Astrocyte (in vitro differentiated cells and primary cell): ENCODE data around the gene ZBTB46. TPM values are rescaled to one million over a fixed set of nuclear protein-coding genes. Genes with fewer than 3 reads are reported as not detected.

ENCODE experiments used
- DNase-seq: peaks from one replicate; pipeline ENCODE4 v3.0.0-alpha.2; 2010; ENCODE audit warnings: low read depth
- FAIRE-seq: peaks from 2 replicates; lab custom pipeline; 2011; peaks lifted over from hg19 to GRCh38; lab: Jason Lieb, UNC
- H2AFZ ChIP-seq: 2 replicates; pipeline ENCODE4 v1.6.0; 2012; ENCODE audit warnings: low read depth, low read length, inconsistent platforms
- H3K27ac ChIP-seq: 2 replicates; pipeline ENCODE4 v1.5.1; 2011; ENCODE audit warnings: low read depth, low read length, inconsistent platforms
- H3K27me3 ChIP-seq: 2 replicates; pipeline ENCODE4 v1.6.0; 2011; ENCODE audit warnings: low read length, inconsistent platforms; ENCODE audit not compliant: insufficient read depth
- H3K36me3 ChIP-seq: 2 replicates; pipeline ENCODE4 v1.5.1; 2011; ENCODE audit warnings: low read length, inconsistent platforms; ENCODE audit not compliant: insufficient read depth
- H3K4me1 ChIP-seq: 2 replicates; pipeline ENCODE4 v1.5.1; 2011; ENCODE audit warnings: low read length, inconsistent platforms; ENCODE audit not compliant: insufficient read depth
- H3K4me2 ChIP-seq: 2 replicates; pipeline ENCODE4 v1.6.0; 2012; ENCODE audit warnings: low read length, inconsistent platforms
- H3K4me3 ChIP-seq: 2 replicates; pipeline ENCODE4 v1.5.1; 2011; ENCODE audit warnings: low read depth, mild to moderate bottlenecking, low read length, inconsistent platforms; ENCODE audit not compliant: insufficient read depth
- H3K79me2 ChIP-seq: 2 replicates; pipeline ENCODE4 v1.6.0; 2012; ENCODE audit warnings: mild to moderate bottlenecking, low read length, inconsistent platforms; ENCODE audit not compliant: insufficient read depth
- H3K9ac ChIP-seq: 2 replicates; pipeline ENCODE4 v1.6.0; 2012; ENCODE audit warnings: mild to moderate bottlenecking, low read length, inconsistent platforms
- H3K9me3 ChIP-seq: 2 replicates; pipeline ENCODE4 v1.5.1; 2012; ENCODE audit warnings: low read depth, mild to moderate bottlenecking, low read length, inconsistent platforms; ENCODE audit not compliant: insufficient read depth
- H4K20me1 ChIP-seq: 2 replicates; pipeline ENCODE4 v1.6.0; 2012; ENCODE audit warnings: low read length, inconsistent platforms; ENCODE audit not compliant: insufficient read depth
- H3K27ac Mint-ChIP-seq: one replicate; pipeline ENCODE4 v1.8.0; 2021; ENCODE audit warnings: mild to moderate bottlenecking, mixed read lengths; ENCODE audit not compliant: unreplicated experiment
- H3K27me3 Mint-ChIP-seq: one replicate; pipeline ENCODE4 v1.8.0; 2021; ENCODE audit warnings: low read depth, mixed read lengths; ENCODE audit not compliant: unreplicated experiment
- H3K36me3 Mint-ChIP-seq: one replicate; pipeline ENCODE4 v1.8.0; 2021; ENCODE audit warnings: low read depth, mixed read lengths; ENCODE audit not compliant: unreplicated experiment
- H3K4me1 Mint-ChIP-seq: one replicate; pipeline ENCODE4 v1.8.0; 2021; ENCODE audit warnings: low read depth, mixed read lengths; ENCODE audit not compliant: unreplicated experiment
- H3K4me3 Mint-ChIP-seq: one replicate; pipeline ENCODE4 v1.8.0; 2021; ENCODE audit warnings: mild to moderate bottlenecking, moderate library complexity, mixed read lengths; ENCODE audit not compliant: unreplicated experiment
- H3K9me3 Mint-ChIP-seq: one replicate; pipeline ENCODE4 v1.8.0; 2021; ENCODE audit warnings: mild to moderate bottlenecking, mixed read lengths; ENCODE audit not compliant: unreplicated experiment
- EZH2 ChIP-seq: IDR thresholded peaks from 2 replicates; pipeline ENCODE4 v1.6.1; 2012; ENCODE audit warnings: mild to moderate bottlenecking, low read length, inconsistent platforms; ENCODE audit not compliant: insufficient read depth
- total RNA-seq: library from RNA; stranded (reverse); gene quantifications from 2 replicates; pipeline ENCODE4 v1.2.1, GENCODE V29; 2021
- TF ChIP-seq, protein P1 (sequence below): IDR thresholded peaks from 2 replicates; pipeline ENCODE4 v1.5.1; 2011; ENCODE audit warnings: low read depth, mild to moderate bottlenecking, inconsistent platforms, low read length, moderate library complexity; ENCODE audit not compliant: insufficient read depth

Gene ZBTB46
- total RNA-seq, 1 donor from 2014 or later = 13.9 TPM

DNA sequence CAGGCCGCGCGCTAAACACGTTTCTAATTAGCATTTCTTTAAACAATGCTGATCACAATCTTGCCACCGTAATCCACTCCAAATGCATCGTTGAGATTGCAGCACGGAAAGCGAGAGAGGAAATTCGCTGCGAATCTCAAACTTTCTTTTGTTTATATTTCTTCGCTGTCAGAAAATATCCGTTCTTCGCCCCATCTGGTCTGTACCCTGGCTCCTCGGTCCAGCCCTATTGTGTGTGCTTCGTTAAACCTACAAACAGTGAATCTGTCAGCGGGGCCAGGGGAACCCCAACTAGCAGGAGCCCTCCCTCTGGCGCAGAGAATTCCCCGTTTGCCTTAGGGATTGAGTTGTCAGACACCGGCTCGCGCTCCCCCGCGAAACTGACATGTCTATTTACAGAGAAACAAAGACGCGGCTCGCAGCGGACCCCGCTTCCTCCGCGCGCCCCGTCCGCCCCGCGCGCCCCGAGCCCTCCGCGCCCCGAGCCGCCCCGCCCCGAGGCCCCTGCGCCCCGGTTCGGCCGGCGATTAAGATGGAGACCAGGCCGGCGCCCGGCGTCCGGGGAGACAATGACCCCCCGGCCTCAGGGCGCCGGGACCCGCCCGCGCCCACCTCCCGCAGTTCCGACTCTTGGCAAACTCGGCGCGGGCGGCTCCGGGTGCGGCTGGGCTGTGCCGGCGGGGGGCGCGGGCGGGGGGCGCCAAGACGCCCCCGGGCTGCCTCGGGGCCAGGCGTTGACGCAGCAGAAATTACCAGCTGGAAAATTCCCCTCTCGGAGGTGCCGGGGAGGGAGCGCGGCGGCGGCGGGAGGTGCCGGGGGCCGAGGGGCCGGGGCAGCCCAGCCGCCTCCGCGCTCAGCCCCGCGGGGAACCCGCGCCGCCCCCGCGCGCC, 874 bp downstream of the ZBTB46 start:
- H3K9me3 Mint-ChIP-seq = no peaks in the 10 kb centered on the region
- H2AFZ ChIP-seq = peak overlapping the region; percentile 39
- peak overlapping the region; percentile 62 for H3K9ac ChIP-seq
- peaks cover 38% of the 10 kb centered on the region for H4K20me1 ChIP-seq
- peaks cover 12% of the 10 kb centered on the region for H3K27me3 ChIP-seq
- peaks cover 31% of the 10 kb centered on the region for H3K4me1 Mint-ChIP-seq
- no peaks in the 10 kb centered on the region for H3K36me3 ChIP-seq
- H3K27me3 Mint-ChIP-seq = no peaks in the 10 kb centered on the region
- TF ChIP-seq, protein P1, sequence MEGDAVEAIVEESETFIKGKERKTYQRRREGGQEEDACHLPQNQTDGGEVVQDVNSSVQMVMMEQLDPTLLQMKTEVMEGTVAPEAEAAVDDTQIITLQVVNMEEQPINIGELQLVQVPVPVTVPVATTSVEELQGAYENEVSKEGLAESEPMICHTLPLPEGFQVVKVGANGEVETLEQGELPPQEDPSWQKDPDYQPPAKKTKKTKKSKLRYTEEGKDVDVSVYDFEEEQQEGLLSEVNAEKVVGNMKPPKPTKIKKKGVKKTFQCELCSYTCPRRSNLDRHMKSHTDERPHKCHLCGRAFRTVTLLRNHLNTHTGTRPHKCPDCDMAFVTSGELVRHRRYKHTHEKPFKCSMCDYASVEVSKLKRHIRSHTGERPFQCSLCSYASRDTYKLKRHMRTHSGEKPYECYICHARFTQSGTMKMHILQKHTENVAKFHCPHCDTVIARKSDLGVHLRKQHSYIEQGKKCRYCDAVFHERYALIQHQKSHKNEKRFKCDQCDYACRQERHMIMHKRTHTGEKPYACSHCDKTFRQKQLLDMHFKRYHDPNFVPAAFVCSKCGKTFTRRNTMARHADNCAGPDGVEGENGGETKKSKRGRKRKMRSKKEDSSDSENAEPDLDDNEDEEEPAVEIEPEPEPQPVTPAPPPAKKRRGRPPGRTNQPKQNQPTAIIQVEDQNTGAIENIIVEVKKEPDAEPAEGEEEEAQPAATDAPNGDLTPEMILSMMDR = no peak
- peak; percentile 84 for TF ChIP-seq EZH2
- FAIRE-seq (no peak), DNase-seq (no peak)
- peak overlapping the region; percentile 91 for H3K4me2 ChIP-seq
- H3K27ac ChIP-seq = no peak overlapping the region
- H3K4me3 Mint-ChIP-seq = peak overlapping the region; percentile 93
- no peaks in the 10 kb centered on the region for H3K36me3 Mint-ChIP-seq
- H3K4me1 ChIP-seq = peaks cover 25% of the 10 kb centered on the region
- H3K4me3 ChIP-seq = peak overlapping the region; percentile 58
- H3K27ac Mint-ChIP-seq = peak overlapping the region; percentile 63
- no peaks in the 10 kb centered on the region for H3K9me3 ChIP-seq
- peaks cover 20% of the 10 kb centered on the region for H3K79me2 ChIP-seq

DNA sequence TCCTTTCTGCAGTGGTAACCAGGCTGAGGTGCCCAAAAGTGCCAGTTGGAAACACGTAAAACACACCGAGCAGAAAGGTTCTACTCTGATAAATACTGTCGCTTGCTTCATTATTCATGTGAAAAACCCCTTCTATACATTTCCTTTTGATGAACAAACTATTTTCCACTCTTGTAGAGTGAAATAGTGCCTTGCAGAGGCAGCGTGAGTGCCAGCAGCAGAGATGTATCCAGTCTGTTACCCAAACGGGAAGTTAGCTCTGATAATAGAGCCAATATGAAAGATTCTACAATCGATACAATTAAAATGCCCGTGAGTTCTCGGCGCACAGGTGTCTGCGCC, 1.5 kb downstream of the ZBTB46 start:
- H3K4me1 Mint-ChIP-seq = peaks cover 30% of the 10 kb centered on the region
- no peaks in the 10 kb centered on the region for H3K9me3 ChIP-seq
- H3K27me3 ChIP-seq = peaks cover 12% of the 10 kb centered on the region
- peak overlapping the region; percentile 58 for H3K4me3 ChIP-seq
- H3K27ac ChIP-seq = no peak overlapping the region
- peaks cover 38% of the 10 kb centered on the region for H4K20me1 ChIP-seq
- no peaks in the 10 kb centered on the region for H3K27me3 Mint-ChIP-seq
- H3K79me2 ChIP-seq = peaks cover 20% of the 10 kb centered on the region
- DNase-seq (no peak), FAIRE-seq (no peak)
- no peaks in the 10 kb centered on the region for H3K9me3 Mint-ChIP-seq
- peak overlapping the region; percentile 63 for H3K27ac Mint-ChIP-seq
- H3K36me3 ChIP-seq = no peaks in the 10 kb centered on the region
- H3K4me2 ChIP-seq = peak overlapping the region; percentile 91
- TF ChIP-seq EZH2 = no peak
- TF ChIP-seq, protein P1 = no peak
- peaks cover 20% of the 10 kb centered on the region for H3K4me1 ChIP-seq
- H2AFZ ChIP-seq = no peak overlapping the region
- H3K4me3 Mint-ChIP-seq = peak overlapping the region; percentile 93
- H3K9ac ChIP-seq = peak overlapping the region; percentile 62
- no peaks in the 10 kb centered on the region for H3K36me3 Mint-ChIP-seq

DNA sequence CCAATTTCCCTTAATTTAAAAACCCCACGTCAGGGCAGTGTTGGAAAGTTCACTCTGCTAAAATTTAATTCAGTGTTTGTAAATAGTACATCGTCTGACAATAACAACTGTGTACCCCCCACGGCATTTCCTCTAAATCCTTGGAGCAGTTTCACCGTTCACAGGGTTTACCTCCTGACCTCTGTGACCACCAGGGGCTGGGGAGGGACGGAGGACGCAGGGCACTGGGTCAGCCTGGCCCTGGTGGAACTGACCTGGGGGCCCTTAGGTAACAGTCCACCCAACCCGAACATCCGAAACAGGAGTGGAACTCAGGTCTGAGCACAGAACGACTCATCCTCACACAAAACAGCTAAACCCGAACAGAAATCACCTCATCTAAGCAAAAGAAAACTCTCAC, 2.1 kb downstream of the ZBTB46 start:
- Mint-ChIP-seq H3K4me1 (peaks cover 27% of the 10 kb centered on the region), H3K36me3 (no peaks in the 10 kb centered on the region), H3K27ac (no peak overlapping the region), H3K4me3 (peak overlapping the region; percentile 93), H3K27me3 (no peaks in the 10 kb centered on the region), H3K9me3 (no peaks in the 10 kb centered on the region)
- Histone ChIP-seq H3K79me2 (peaks cover 20% of the 10 kb centered on the region), H3K36me3 (no peaks in the 10 kb centered on the region), H4K20me1 (peaks cover 39% of the 10 kb centered on the region), H3K4me3 (no peak overlapping the region), H3K4me1 (peaks cover 14% of the 10 kb centered on the region), H3K9ac (no peak overlapping the region), H3K27ac (no peak overlapping the region), H3K4me2 (peak overlapping the region; percentile 91), H3K9me3 (no peaks in the 10 kb centered on the region), H2AFZ (no peak overlapping the region), H3K27me3 (peaks cover 14% of the 10 kb centered on the region)
- FAIRE-seq = no peak
- no peak for DNase-seq
- no peak for TF ChIP-seq EZH2
- TF ChIP-seq, protein P1 = no peak
